ENCODE measurements around the gene APBB1. TPM values are rescaled to one million over a fixed set of nuclear protein-coding genes. Genes with fewer than 3 reads are reported as not detected.

Gene APBB1
- total RNA-seq: 10 to 100 TPM; 51.0 to 85.0 (median 61.7) TPM
- 10 to 100 TPM in 1 of 3 donors, 1 to 10 TPM in 2; 5.5 to 19.7 (median 9.6) TPM for polyA plus RNA-seq

GRCh38 chr11:6419009-6419631, at the start of gene APBB1:
APBB1 (minus strand) TSS chr11:6419094; CDS start chr11:6411347, 7,747 bp downstream.
- Histone ChIP-seq H3K27me3 (no peaks in the 10 kb centered on the region), H3K4me1 (peaks cover 0 to 35% (median 24%) of the 10 kb centered on the region in 4 donors), H3K4me3 (peak within 1 kb of the TSS; percentile 79 to 99 (median 89)), H3K27ac (peak within 1 kb of the TSS; percentile 86 to 98 (median 94)), H3K36me3 (no peaks in the 10 kb centered on the region), H3K9me3 (no peaks in the 10 kb centered on the region)
- WGBS, 2 donors: 0 to 1% methylated on average over 75 of the region's 75 CpGs
- intact Hi-C loops (cut with DNase I): loop anchor here (2.0 to 5.0 kb wide), 2 partner anchors 28 to 53 kb away; partner anchors contain the start of genes SMPD1 and TRIM3
- TF ChIP-seq POLR2AphosphoS5 (IDR thresholded peaks at IDR 0.05) (peak in 3 of 4 donors; percentile 20 to 84 (median 81)), POLR2A (IDR thresholded peaks at IDR 0.05) (no peak), EP300 (IDR thresholded peaks at IDR 0.05) (no peak), CTCF (IDR thresholded peaks at IDR 0.05) (peak in 2 of 4 experiments; percentile 14 to 17)
- peak; percentile 82 for DNase-seq

GRCh38 chr11:6459099-6459450, 40.2 kb upstream of the APBB1 start:
- Histone ChIP-seq H3K27me3 (no peaks in the 10 kb centered on the region), H3K9me3 (no peaks in the 10 kb centered on the region), H3K4me3 (no peak overlapping the region), H3K4me1 (no peaks in the 10 kb centered on the region), H3K27ac (no peak overlapping the region), H3K36me3 (peaks cover 25 to 97% (median 55%) of the 10 kb centered on the region in 4 donors)
- intact Hi-C loops (cut with DNase I): no loop called here
- TF ChIP-seq EP300 (IDR thresholded peaks at IDR 0.05) (no peak), POLR2AphosphoS5 (IDR thresholded peaks at IDR 0.05) (no peak), CTCF (IDR thresholded peaks at IDR 0.05) (no peak), POLR2A (IDR thresholded peaks at IDR 0.05) (no peak)
- 72 to 76% methylated on average over 1 of the region's 1 CpG for WGBS, 2 donors
- no peak for DNase-seq

- H3K27me3 ChIP-seq: no peaks in the 10 kb centered on the region
- no peak for DNase-seq
- H3K36me3 ChIP-seq: peaks cover 25 to 97% (median 52%) of the 10 kb centered on the region in 4 donors
- no peaks in the 10 kb centered on the region for H3K9me3 ChIP-seq
- H3K4me1 ChIP-seq: no peaks in the 10 kb centered on the region
- TF ChIP-seq CTCF (IDR thresholded peaks at IDR 0.05) (no peak), POLR2A (IDR thresholded peaks at IDR 0.05) (no peak), EP300 (IDR thresholded peaks at IDR 0.05) (no peak), POLR2AphosphoS5 (IDR thresholded peaks at IDR 0.05) (no peak)
- intact Hi-C loops (cut with DNase I): no loop called here
- no peak overlapping the region for H3K4me3 ChIP-seq
- WGBS, 2 donors: 86% methylated on average over 2 of the region's 2 CpGs
- no peak overlapping the region for H3K27ac ChIP-seq
Observed at GRCh38 chr11:6458352-6459098, 39.6 kb upstream of the APBB1 start.

- intact Hi-C loops (cut with DNase I): no loop called here
- no peak for TF ChIP-seq POLR2AphosphoS5 (IDR thresholded peaks at IDR 0.05)
- TF ChIP-seq POLR2A (IDR thresholded peaks at IDR 0.05): no peak
- no peak for TF ChIP-seq CTCF (IDR thresholded peaks at IDR 0.05)
- TF ChIP-seq EP300 (IDR thresholded peaks at IDR 0.05): no peak
- H3K4me1 ChIP-seq: no peaks in the 10 kb centered on the region
- 94 to 96% methylated on average over 26 of the region's 26 CpGs for WGBS, 2 donors
- H3K27me3 ChIP-seq: no peaks in the 10 kb centered on the region
- H3K9me3 ChIP-seq: no peaks in the 10 kb centered on the region
- no peak overlapping the region for H3K4me3 ChIP-seq
- peaks cover 26 to 99% (median 51%) of the 10 kb centered on the region in 4 donors for H3K36me3 ChIP-seq
- no peak overlapping the region for H3K27ac ChIP-seq
- no peak for DNase-seq
Observed at GRCh38 chr11:6457581-6458320, 38.9 kb upstream of the APBB1 start.

Data from sigmoid colon (tissue), 7 donors.